ENCODE measurements around the gene COX7A1. TPM values are rescaled to one million over a fixed set of nuclear protein-coding genes. Genes with fewer than 3 reads are reported as not detected.
A peak's percentile ranks its signal among the peaks of the same experiment; 100 is the strongest.

COX7A1 gene
- total RNA-seq, 1 donor from 2014 or later: 1.0 TPM

DNA sequence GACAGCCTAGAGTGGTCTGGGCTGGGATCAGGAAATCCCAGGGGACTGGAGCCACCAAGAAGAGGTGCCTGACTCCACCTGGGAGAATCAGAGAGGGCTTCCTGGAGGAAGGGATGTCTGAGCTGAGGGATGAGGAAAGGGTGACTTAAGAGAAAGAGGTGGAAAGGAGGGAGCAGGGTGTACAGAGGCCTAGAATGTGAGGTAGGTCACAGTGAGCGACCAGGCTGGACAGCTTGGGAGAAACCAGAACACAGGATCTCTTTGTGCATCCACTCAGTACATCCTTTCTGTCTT, 36.0 kb downstream of the COX7A1 start:
- TF ChIP-seq, protein P1, sequence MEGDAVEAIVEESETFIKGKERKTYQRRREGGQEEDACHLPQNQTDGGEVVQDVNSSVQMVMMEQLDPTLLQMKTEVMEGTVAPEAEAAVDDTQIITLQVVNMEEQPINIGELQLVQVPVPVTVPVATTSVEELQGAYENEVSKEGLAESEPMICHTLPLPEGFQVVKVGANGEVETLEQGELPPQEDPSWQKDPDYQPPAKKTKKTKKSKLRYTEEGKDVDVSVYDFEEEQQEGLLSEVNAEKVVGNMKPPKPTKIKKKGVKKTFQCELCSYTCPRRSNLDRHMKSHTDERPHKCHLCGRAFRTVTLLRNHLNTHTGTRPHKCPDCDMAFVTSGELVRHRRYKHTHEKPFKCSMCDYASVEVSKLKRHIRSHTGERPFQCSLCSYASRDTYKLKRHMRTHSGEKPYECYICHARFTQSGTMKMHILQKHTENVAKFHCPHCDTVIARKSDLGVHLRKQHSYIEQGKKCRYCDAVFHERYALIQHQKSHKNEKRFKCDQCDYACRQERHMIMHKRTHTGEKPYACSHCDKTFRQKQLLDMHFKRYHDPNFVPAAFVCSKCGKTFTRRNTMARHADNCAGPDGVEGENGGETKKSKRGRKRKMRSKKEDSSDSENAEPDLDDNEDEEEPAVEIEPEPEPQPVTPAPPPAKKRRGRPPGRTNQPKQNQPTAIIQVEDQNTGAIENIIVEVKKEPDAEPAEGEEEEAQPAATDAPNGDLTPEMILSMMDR (IDR thresholded peaks at IDR 0.05; ENCODE audit: insufficient read depth, low read length, poor library complexity, severe bottlenecking): no peak
- no peaks in the 10 kb centered on the region for H3K36me3 ChIP-seq (ENCODE audit: control insufficient read depth, insufficient read depth, low read length)
- DNase-seq (ENCODE audit: low read depth): no peak
- peak overlapping the region; percentile 74 for H3K4me3 ChIP-seq (ENCODE audit: low read depth, low read length)
- no peaks in the 10 kb centered on the region for H3K27me3 ChIP-seq (ENCODE audit: control insufficient read depth, insufficient read depth, low read length)

DNA sequence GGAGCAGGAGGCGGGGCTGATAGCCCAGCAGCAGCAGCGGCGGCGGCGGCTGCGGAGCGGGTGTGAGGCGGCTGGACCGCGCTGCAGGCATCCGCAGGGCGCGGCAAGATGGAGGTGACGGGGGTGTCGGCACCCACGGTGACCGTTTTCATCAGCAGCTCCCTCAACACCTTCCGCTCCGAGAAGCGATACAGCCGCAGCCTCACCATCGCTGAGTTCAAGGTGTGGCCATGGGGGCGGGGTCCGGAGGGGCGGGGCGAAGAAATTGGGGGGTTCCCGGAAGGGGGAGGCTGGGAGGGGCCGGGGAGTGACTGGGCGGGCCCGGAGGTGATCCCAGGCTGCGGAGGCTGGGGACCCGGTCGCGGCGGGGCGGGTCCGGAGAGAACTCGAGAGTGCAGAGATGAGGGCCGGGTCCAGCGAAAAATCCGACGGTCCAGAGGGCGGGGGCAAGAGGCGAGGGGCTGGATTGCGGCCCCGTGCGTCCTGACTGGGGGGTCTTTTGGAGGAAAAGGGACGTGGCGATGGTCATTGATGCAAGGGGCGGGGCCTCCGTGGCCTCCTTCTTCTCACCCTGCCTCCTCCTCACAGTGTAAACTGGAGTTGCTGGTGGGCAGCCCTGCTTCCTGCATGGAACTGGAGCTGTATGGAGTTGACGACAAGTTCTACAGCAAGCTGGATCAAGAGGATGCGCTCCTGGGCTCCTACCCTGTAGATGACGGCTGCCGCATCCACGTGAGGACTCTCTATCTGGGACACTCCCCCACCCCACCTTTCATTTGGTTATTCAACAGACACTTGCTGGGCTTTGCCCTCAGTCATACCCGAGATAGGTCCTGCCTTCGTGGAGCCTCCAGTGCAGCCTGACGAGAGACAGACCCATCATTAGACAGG, 36.5 kb downstream of the COX7A1 start, which contains the start of gene TBCB:
TBCB (plus strand) TSS at position 16 of the 891 bp plus-strand sequence; CDS start at position 109, 93 bp downstream.
- Histone ChIP-seq H3K27me3 (ENCODE audit: control insufficient read depth, insufficient read depth, low read length) (no peaks in the 10 kb centered on the region), H3K36me3 (ENCODE audit: control insufficient read depth, insufficient read depth, low read length) (no peaks in the 10 kb centered on the region), H3K4me3 (ENCODE audit: low read depth, low read length) (peak within 1 kb of the TSS; percentile 74)
- no peak for DNase-seq (ENCODE audit: low read depth)
- TF ChIP-seq, protein P1 (IDR thresholded peaks at IDR 0.05; ENCODE audit: insufficient read depth, low read length, poor library complexity, severe bottlenecking): no peak

DNA sequence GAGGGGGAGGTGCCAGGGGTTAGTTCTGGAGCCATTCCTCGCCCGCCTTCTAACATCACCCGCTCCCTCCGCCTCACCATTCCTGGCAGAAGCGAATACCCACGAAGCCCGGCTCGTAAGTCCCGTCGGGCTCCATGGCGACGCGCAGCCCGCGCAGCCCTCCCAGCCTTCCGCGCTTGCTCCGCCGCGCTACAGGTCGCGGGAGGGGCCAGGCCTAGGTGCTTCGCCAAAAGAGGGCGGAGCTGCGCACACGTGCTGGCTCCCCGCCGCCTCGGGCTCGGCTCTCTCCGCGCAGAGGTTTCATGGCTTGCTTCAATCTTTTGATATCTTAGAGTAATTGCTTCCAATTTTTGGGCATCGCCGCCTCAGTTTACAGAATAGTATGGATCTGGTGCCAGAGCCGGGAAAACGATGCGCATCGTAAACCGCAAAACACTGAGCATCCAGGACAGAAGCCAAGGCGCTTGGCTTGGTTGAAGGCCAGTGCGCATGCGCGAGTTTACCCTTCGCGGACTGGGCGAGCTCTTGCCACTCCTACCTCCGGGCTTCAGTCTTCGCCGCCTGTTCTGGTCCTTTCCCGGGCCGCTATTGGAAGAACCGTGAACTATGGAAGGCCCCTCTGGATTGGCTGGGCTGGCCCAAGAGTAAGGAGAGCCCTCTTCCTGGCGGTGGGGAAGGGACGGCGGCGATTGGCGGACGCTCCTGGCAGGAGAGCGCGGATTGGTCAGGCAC, 37.4 kb downstream of the COX7A1 start, which contains the start of gene POLR2I:
POLR2I (minus strand) TSS at position 155 of the 732 bp plus-strand sequence; CDS start at position 136, 19 bp downstream.
- Histone ChIP-seq H3K4me3 (ENCODE audit: low read depth, low read length) (peak within 1 kb of the TSS; percentile 74), H3K27me3 (ENCODE audit: control insufficient read depth, insufficient read depth, low read length) (no peaks in the 10 kb centered on the region), H3K36me3 (ENCODE audit: control insufficient read depth, insufficient read depth, low read length) (no peaks in the 10 kb centered on the region)
- TF ChIP-seq, protein P1 (IDR thresholded peaks at IDR 0.05; ENCODE audit: insufficient read depth, low read length, poor library complexity, severe bottlenecking): no peak
- DNase-seq (ENCODE audit: low read depth): peak; percentile 99

DNA sequence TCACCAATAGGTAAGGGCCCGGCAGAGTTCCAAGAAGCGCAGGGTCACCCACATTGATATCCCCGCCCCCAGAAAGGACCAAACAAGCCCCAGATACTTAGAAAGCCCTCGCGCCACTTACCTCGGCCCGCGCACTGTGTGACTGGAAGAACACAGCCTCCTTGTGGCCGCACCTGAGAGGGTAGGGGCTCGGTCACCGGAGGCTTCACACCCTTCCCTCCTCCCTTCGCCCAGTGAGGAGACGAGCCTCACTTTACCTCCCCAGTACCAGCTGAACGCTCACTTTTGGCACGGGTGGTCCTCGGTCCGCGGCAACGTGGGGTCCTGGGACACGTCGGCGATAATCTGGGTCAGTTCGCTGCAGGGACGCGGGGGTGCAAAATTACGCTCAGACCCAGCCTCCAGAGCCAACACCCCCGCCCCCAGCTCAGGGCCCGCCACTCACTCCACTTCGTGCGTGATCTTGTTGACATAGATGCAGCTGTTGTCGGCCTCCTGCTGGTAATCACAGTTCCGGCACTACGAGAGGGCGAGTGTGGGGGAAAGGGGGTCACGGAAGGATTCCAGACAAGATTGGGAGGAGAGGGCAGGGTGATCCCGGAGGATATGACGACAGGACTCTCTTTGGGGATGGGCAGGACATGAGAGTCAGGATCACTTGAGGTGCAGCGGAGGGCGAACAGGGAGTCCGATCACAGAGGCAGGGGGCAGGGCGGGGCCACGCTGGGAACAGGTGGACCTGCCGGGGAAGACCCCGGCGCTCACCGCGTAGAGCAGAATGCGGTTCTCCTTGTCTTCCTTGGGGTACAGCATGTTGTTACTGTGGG, 38.1 kb downstream of the COX7A1 start:
- TF ChIP-seq, protein P1 (IDR thresholded peaks at IDR 0.05; ENCODE audit: insufficient read depth, low read length, poor library complexity, severe bottlenecking): peak; percentile 35
- Histone ChIP-seq H3K36me3 (ENCODE audit: control insufficient read depth, insufficient read depth, low read length) (no peaks in the 10 kb centered on the region), H3K4me3 (ENCODE audit: low read depth, low read length) (peak overlapping the region; percentile 71), H3K27me3 (ENCODE audit: control insufficient read depth, insufficient read depth, low read length) (no peaks in the 10 kb centered on the region)
- DNase-seq (ENCODE audit: low read depth): no peak

DNA sequence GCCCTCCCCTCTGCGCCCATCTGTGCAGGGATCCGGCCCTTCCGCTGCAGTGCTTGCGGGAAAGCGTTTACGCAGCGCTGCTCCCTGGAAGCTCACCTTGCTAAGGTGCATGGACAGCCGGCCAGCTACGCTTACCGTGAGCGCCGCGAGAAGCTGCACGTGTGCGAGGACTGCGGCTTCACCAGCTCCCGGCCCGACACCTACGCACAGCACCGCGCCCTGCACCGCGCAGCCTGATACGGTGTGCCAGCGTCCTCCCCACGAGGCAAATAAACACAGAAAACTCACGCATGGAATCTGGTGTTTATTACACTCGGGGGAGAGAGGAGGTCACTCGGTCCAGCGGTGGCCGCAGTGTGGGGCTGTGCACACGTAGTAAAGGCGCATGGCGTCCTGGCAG, 38.8 kb downstream of the COX7A1 start:
- H3K27me3 ChIP-seq (ENCODE audit: control insufficient read depth, insufficient read depth, low read length): no peaks in the 10 kb centered on the region
- DNase-seq (ENCODE audit: low read depth): no peak
- H3K4me3 ChIP-seq (ENCODE audit: low read depth, low read length): peak overlapping the region; percentile 71
- TF ChIP-seq, protein P1 (IDR thresholded peaks at IDR 0.05; ENCODE audit: insufficient read depth, low read length, poor library complexity, severe bottlenecking): no peak
- no peaks in the 10 kb centered on the region for H3K36me3 ChIP-seq (ENCODE audit: control insufficient read depth, insufficient read depth, low read length)
